HG03095 (cell line): ENCODE measurements around the gene MR1.

Experiments
- ATAC-seq: cut with Tn5 transposase; IDR thresholded peaks from one replicate; pipeline ENCODE4 v1.9.1; 2021; ENCODE audit warnings: moderate library complexity; ENCODE audit not compliant: unreplicated experiment

The MR1 gene

GRCh38 chr1:181033799-181034451, at the start of gene MR1:
Gene MR1 (plus strand): TSS chr1:181033983. CDS start chr1:181034008, 25 bp downstream.
- ATAC-seq = peak; percentile 92

GRCh38 chr1:180988253-180988752, 45.5 kb upstream of the MR1 start:
- no peak for ATAC-seq

- ATAC-seq = no peak
These were observed 39.5 kb upstream of the MR1 start for GRCh38 chr1:180994262-180994661.

- no peak for ATAC-seq
These were observed 35.8 kb upstream of the MR1 start for GRCh38 chr1:180997843-180998504.

- ATAC-seq = no peak
These were observed 32.5 kb upstream of the MR1 start for GRCh38 chr1:181001091-181001780.

- no peak for ATAC-seq
These were observed 31.1 kb upstream of the MR1 start for GRCh38 chr1:181002582-181003172.

- no peak for ATAC-seq
These were observed 23.0 kb upstream of the MR1 start for GRCh38 chr1:181010789-181011188.

GRCh38 chr1:181011301-181012202, 22.2 kb upstream of the MR1 start:
- ATAC-seq = no peak

- no peak for ATAC-seq
These were observed 21.5 kb upstream of the MR1 start for GRCh38 chr1:181012203-181012745.

GRCh38 chr1:181013144-181013543, 20.6 kb upstream of the MR1 start:
- ATAC-seq = no peak

GRCh38 chr1:181014477-181015250, 19.1 kb upstream of the MR1 start:
- ATAC-seq = peak; percentile 57

GRCh38 chr1:181015251-181015615, 18.6 kb upstream of the MR1 start:
- no peak for ATAC-seq

- no peak for ATAC-seq
These were observed 17.2 kb upstream of the MR1 start for GRCh38 chr1:181016563-181016962.

- no peak for ATAC-seq
These were observed 14.7 kb upstream of the MR1 start for GRCh38 chr1:181018901-181019681.

GRCh38 chr1:181021159-181021558, 12.6 kb upstream of the MR1 start:
- ATAC-seq = no peak

GRCh38 chr1:181021811-181022434, 11.9 kb upstream of the MR1 start:
- ATAC-seq = peak; percentile 44

GRCh38 chr1:181023265-181024057, 10.3 kb upstream of the MR1 start:
- ATAC-seq = no peak
